Measurements from ENCODE around the gene KSR2.

Gene KSR2

DNA sequence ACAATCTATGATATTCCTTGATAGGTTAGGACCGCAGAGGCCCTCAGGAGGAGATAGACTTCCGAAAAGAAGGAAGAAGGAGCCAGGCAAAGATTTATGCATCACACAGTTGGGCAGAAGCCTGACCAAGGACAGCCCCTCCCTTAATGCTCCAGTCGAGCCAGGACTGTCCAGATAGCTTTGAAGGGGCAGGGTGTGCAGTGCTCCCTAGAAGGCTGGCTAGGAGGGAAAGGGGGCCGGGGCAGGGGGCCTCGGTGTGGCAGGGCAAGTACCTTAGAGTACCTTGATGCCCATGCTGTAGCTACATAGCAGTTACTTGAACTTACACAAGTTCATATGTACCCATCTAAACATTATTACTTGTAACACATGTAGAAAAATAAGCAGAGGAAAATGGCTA is 512.7 kb downstream of the KSR2 start:
- DNase-seq (ENCODE audit: low read depth): no peak

DNA sequence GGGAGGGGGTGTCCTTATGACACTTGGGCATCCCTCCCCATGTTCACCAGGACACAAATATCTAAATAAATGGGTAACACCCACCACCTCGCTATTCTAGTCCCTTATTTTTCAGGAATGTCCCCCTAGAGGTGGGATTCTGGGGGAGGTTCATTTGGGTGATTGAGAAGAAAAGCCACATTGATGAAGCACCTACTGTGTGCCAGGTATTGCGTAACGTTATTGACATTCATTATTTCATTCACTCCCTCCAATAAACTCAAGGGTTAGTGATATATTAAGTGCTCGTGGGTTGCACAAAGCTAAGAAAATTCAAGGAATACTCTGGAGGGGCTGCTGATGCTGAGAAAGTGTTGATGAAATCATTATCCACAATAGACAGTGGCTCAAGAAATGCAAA is 514.8 kb downstream of the KSR2 start:
- DNase-seq (ENCODE audit: low read depth): no peak

DNA sequence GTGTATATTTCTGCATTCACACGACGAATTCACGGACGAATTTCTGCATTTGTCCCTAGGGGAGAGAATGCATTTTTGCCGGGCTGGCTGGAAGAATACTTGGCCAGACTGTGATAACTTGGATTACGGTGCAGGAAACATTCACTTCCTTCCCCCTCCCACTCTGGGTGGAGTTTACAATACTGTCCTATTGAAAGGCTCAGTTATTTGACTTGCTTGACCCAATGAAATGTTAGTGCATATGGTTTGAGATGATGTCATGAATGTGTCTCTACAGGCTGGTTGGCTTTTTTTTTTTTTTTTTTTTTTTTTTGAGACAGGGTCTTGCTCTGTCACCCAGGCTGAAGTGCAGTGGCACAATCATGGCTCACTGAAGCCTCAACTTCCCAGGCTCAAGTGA is 516.7 kb downstream of the KSR2 start:
- no peak for DNase-seq (ENCODE audit: low read depth)

DNA sequence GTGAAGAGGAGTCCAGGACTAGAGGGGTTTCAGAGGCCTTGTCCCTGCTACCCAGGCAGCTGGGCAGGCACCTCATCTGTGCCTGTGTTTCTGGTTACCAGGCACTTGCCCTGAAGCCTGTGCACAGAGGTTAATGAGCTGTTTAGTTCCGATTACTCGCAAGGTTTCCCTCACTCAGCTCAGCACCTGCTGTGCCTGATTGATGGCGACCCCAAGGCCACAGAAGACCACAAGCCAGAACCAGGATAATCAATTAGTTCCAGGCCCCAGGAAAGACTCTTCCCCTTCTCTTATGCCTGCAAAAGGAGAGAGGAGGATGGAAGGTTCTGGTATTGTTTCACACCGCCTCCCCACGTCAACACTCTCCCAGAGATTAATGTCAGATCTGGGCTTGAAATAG is 518.6 kb downstream of the KSR2 start:
- no peak for DNase-seq (ENCODE audit: low read depth)

DNA sequence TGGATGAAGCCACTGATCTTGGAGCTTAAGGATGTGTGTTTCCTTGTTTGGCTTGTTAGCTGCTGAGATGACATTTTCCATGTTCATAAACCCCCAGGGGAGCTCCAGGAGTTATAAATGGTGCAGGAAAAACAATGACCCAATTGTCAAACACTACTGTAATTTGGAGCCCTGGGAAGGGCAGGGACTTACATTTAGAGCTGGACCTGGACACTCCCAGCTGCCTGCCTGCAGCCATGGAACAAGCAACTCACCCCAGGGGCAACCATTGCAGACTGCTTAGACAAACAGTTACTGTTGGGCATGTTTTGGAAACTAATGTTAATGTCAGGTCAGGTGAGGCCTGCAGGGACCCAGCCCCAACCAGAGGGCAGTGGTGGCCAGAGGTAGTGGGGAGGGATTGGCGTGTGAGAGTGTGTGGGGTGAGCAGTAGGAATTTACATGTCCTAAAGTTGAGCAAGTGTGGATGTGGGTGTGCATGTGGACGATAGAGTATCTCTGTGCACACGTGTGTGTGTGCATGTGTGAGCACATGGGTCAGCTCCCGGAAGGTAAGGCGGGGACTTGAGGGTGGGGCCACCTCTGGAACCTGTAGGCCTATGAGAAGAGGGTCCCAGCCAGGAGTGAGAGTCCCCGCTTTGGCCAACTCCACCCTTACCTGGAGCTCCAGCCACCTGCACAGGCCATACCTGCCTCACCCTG is 521.0 kb downstream of the KSR2 start:
- no peak for DNase-seq (ENCODE audit: low read depth)

DNA sequence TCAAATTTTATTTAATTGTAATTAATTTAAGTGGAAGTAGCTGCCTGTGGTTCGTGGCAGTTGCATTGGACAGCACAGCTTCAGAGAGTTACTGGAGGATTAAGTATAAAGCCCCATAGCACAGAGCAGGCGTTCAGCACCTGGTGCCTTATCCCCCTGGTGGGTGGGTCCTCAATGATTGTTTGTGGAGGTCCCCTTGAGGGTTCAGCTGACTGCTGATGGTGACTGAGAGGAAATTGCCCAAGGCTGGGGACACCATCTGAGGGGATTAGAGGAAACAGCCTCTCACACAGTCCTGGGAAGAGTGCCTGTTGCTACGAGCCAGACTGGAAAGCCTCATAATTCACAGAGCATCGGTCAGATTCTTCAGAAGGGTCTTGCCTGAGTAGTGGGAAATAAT is 524.0 kb downstream of the KSR2 start:
- DNase-seq (ENCODE audit: low read depth): no peak

DNA sequence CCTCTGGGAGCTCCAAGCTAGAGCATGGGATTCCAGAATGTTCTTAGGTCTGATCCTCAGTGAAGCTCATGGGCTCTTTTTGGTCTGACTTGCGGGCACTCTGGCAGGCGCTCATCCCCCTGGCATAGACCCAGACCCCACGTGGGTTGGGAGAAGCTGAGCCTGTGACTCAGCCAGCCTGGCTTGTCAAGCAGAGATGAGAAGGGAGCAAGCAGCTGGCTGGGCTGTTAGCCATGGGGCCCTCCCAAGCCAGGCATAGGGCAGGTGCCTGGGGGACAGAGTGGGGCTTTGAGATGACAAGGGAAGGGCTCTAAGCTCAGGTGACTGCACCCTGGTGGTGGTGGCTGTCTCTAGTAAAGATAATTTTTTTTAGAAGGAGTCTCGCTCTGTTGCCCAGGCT is 527.0 kb downstream of the KSR2 start:
- no peak for DNase-seq (ENCODE audit: low read depth)

DNA sequence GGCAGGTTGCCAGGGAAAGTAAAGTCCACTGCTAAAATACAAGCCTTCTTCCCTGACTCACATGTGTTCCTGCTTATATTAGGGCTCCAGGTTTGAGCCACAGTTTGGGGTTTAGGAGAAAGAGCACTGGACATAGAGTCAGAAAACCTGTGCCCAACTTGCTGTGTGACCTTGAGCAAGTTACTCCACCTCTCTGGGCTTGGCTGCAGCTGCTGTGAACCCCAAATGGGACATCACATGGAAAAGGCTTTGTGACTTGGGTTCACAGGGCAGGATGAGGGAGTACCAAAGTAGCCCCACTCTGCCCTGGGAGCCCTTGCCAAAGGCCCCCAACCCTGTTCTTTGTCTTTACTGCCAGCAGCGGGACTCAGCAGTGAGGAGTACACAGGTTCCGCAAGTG is 528.4 kb downstream of the KSR2 start:
- DNase-seq (ENCODE audit: low read depth): no peak

DNA sequence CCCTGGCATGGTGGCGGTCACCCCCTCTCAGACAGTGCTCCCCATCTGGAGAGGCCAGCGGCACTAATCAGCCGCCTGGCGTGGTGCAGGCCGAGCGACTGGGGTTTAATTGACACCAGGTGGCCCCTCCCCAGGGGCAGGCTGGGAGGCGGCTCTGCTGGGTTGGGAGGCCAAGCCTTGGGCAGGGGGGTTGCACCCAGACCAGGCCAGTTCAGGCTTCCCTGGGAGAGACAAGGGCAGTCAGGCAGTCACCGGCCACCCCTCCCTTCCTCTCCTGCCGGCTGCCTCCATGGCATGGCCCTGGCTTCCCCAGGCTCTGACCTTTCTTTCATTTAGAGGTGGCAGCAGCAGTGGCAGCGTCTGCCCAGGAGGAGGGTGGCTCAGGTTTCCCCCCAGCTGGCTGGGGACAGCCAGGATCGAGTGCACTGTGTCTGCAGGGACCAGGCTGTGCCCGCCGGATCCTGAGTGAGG is 529.2 kb downstream of the KSR2 start:
- DNase-seq (ENCODE audit: low read depth): no peak

DNA sequence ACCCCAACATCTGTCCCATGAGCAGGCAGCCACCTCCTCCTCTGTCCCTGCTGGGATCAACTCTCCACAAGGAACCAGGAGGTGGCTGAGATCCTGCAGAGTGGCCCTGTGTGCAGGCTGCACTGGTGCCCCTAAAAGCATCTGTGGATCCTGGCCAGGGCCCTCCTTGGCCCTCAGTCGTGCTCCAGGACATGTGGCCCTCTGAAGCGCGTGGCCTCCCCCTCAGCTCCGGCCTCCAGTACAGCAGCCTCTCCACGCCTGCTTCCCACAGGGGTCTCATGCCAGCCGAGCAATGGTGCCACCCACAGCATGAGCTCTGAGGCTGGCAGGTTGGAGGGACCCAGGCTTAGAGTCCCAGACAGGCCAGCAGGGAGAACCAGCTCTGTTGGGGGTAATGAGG is 530.0 kb downstream of the KSR2 start:
- DNase-seq (ENCODE audit: low read depth): no peak

DNA sequence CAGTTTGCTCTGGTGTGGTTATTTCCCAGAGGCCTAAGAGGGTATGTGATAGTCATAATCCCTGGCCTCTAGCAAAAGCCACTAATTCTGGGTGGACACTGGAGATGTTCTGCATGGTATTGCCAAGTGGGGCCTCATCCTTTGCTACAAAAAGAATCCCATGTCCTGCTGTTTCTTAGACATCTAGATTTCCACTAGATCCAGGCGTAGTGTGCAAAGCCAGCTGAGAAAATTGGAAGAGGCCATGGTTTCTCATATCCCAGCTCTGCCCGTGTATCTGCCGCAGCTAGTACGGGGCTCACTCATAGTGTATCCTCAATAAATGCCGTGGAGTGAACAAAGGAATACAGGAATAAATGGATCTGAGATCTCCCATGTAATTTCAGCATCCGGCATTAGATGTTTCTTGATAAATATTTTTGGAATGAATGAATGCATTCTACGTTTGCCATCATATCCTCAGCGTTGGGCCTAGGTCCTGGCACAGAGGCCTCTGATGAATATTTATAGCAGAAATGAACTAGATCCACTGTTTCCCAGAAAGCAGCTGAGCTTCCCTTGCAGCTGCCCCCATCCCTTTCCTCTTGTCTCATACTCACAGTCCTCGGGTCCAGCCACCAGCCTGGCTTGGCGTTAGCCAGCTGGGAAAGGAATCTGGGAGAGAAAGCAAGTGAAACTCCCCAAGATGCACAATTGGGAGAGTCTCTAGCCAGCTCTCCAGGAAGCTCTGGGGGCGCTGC is 531.1 kb downstream of the KSR2 start:
- no peak for DNase-seq (ENCODE audit: low read depth)

DNA sequence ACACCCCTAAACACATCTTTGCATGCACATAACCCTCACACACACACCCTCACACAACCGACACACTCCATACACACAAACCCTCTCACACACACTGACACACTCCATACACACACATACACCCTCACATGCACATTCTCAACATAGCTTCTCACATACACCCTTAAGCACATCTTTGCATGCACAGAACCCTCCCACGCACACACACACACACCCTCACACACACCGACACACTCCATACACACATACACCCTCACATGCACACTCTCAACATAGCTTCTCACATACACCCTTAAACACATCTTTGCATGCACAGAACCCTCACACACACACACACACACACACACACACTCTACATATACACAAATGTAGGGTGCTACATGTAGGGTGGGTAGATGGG is 534.9 kb downstream of the KSR2 start:
- no peak for DNase-seq (ENCODE audit: low read depth)

DNA sequence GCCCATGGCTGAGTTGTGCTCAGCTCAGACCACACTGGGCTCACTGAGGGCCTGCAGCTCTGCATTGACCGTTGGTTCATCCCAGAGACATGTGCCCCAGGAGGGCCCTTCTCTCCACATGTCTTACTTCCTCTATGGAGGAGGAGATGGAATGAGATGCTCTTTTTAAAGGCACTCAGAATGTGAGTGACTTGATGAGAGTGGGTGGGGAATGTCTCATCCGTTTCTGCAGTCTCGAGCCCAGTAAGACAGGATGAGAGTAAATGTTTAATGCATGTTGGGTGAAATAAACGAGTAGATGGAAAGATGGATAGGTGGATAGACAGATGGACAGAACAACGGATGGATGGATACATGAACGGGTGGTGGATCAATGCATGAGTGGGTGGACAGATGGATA is 538.5 kb downstream of the KSR2 start:
- no peak for DNase-seq (ENCODE audit: low read depth)

DNA sequence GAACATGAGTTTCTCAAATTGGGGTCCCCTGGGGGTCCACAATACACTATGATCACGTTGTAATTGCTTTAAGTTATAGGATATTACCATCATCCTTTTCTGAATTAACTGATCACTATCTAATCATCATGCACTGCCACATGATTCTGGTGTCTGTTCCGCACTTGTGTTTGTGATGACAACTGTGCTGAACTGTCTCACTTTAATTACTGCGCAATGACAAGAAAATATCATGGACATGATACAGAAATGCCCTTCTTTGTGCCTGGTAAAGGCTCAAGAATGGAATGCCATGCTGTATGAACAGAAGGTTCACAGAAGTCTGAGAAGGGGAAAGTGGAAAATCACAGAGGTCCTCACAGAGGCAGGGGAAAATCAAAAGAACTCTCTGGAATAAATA is 541.6 kb downstream of the KSR2 start:
- DNase-seq (ENCODE audit: low read depth): no peak

DNA sequence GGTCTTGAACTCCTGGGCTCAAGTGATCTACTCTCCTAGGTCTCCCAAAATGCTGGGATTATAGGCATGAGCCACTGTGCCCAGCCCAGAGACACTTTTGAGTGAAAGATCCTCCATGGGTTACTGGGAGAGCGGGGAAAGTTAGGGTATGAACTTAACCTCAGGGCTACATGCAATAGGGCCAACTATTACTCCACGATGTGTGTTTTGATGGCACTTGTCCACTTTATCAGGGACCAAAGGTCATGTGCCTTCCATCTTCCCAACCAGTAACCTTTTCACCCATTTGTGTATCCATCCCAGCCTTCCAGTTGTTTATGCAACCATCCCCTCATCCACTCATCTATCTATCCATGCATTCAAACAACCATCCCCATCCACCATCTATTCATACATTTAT is 546.8 kb downstream of the KSR2 start:
- no peak for DNase-seq (ENCODE audit: low read depth)

DNA sequence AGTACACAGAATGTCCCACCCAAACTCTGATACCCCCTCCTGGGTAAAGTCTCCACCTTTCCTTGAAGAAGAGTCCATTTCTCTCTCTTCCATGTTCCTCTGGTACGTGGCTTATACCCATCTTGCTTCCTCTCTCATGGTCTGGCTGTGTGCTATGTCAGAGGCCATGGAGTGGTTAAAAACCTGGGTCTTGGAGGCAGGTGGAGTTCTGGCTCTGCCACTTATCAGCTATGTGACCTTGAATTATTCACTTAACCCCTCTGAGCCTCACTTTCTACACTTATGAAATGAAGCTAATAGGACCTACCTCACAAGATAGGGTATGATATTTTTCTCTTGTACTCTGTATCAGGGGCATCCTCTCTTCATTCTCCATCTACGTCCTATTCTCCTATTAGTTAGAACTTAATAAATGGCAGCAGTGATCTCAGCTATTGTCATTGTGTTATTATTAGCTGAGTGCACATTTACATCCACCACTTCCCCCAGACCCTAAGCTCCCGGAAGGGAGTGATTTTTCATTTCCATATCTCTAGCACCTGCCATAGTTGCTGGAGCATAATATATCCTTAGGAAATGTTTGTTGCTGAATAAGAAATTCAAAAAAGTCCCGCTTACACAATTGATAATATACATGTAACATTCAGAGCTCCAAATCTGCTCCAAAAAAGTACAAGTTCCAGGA is 547.6 kb downstream of the KSR2 start:
- no peak for DNase-seq (ENCODE audit: low read depth)

DNA sequence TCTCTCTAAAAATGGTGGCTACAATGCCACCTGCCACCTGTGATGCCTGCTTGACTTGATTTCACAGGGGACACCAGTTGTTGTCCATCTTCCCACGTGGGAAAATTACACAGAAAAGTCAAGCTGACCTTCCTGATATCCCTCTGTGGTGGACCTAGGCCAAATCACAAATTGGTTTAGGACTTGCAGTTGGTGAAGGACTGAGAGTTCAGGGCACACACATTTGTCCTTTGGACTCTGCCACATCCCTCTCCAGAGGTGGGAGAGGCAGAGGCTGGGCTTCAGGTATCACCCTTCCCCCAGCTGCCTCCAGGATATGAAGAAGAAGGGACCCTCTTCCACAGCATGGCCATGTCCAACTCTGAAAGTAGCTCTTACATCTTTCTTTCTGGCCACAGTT is 551.8 kb downstream of the KSR2 start:
- DNase-seq (ENCODE audit: low read depth): no peak

DNA sequence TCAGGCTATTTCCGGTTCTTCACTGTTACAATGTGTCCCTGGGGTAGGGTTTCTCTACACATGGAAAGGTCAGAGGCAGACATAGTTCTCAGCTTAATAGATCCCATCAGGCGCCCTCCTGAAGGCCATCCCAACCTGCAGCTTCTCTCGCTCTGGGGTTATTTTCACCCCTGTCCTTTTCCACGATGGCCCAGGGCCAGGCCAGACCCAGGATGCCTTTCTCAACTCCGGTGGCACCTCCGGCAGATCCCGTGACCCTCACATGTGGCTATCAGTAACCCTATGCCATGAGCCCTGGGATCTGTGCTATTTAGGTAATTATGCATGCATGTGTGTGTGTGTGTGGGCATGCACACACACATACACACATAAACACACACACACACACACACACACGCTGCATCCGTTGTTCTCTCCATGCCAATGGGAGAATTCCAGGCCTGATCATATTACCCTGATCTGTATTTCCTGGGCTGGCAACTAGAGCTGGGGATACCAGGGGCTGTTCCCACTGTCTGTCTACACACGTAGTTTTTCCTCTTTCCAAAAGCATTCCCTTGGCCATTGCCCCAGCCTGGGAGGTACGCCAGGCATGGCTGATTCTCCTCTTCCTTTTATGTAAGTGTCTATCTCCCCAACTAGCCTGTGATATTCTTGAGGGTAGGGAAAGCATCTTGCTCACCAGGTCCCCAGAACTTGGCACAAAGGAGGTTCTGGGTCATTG is 556.2 kb downstream of the KSR2 start:
- DNase-seq (ENCODE audit: low read depth): no peak

DNA sequence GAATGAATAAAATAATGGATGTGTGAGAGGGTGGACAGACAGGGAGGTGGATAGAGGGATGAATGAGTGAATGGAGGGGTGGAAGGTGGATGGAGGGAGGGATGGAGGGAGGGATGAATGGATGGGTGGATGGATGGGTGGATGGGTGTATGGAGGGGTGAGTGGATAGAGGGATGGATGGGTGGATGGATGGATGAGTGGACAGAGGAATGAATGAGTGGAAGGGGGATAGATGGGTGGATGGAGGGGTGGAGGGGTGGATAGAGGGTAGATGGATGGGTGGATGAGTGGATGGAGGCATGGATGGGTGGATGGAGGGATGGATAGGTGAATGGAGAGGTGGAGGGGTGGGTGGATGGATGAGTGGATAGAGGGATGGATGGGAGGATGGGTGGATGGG is 559.5 kb downstream of the KSR2 start:
- no peak for DNase-seq (ENCODE audit: low read depth)

DNA sequence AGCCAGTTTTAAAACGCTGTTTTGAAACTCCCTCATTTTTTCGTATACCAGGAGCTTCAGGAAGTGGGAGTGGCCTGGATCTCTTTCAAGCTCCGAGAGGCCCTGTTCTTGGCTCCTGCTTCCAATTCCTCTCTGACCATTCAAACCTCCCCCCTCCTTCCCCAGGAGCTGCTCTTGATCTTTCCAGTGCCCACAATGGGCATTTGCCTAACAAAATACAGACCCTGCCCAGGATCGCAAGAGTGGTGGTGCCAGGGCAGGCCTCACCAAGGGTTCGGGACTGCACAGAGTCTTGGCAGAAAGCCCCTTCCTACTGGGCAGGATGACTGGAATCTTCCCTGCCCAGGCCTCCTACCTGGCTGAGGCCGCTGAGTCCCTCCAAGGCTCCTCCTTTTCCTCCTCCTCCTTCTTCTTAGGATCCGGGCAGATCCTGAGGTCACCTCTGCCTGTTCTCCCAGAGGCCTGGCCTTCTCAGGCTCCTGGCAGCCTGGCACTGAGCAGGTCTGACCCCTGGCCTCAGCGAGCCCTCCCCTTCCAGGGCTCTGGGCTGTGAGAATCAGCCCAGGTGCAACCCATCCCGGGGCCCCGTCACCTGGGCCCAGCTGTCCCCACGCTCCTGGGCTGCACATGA is 560.5 kb downstream of the KSR2 start:
- no peak for DNase-seq (ENCODE audit: low read depth)

DNA sequence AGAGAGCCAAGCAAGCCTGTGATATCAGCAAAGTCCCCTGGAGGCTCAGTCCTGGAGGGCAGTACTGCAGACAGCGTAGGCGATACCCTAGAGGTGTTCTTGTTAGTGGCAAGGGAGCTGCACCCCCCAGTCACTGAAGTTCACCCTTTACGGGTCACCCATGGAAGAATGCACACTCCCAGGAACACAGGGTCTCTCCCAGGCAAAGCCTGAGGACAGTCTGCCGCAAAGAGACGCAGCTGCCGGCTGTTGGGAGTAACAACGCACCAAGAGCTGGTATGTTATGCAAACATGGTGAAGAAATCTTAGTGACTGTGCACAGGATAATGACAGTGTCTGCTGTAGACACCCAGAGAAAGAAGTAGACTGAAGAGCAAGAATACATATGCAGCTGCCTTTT is 563.9 kb downstream of the KSR2 start:
- DNase-seq (ENCODE audit: low read depth): no peak

DNA sequence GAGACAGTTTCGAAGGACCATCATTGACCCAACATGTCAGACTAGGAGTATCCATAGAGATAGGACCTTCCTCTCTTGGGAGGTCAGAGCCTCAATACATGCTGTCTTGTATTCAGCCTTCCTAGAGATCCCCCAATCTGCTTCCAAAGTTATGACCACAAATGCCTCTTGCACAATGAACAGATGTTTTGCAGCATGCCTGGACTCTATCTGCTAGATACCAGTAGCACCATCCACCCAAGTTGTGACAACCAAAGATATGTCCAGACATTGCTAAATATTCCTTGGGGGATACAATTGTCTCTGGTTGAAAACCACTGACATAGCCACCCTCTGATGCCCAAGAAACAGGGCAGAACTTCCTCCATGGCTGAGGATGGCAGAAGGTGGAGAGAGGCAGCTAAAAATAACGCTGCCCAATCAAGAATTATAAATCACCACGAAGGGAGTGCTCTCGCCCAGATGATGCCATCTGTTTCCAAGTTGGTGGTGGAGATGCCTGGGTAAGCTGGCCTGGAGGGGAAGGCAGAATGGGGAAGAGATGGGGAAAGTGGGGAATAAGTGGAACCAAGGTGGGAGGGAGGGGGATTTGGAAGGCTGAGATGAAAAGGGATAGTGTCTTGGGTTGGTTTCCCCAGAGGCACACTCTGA is 564.5 kb downstream of the KSR2 start:
- no peak for DNase-seq (ENCODE audit: low read depth)
